ENCODE results near the gene M6PR.
"Not testable (repeated sequence)": the region's sequence is repeated elsewhere in the genome, so short reads cannot be mapped to it uniquely, and the experiment has no call there.

M6PR gene

GRCh38 chr12:8922544-8922943 is 26.9 kb downstream of the M6PR start:
- no peak overlapping the region for H3K4me3 ChIP-seq (ENCODE audit: low read depth, low read length)
- no peak for TF ChIP-seq CTCF (IDR thresholded peaks at IDR 0.05)
- H3K36me3 ChIP-seq (ENCODE audit: control insufficient read depth, insufficient read depth, low read length): no peaks in the 10 kb centered on the region
- H3K4me1 ChIP-seq: no peaks in the 10 kb centered on the region
- no peak overlapping the region for H3K9ac ChIP-seq
- no peaks in the 10 kb centered on the region for H3K27me3 ChIP-seq (ENCODE audit: control insufficient read depth, insufficient read depth, low read length)
- H3K4me2 ChIP-seq (ENCODE audit: low read length): no peak overlapping the region
- H3K27ac ChIP-seq: no peak overlapping the region
- no peaks in the 10 kb centered on the region for H3K79me2 ChIP-seq
- no peak overlapping the region for H2AFZ ChIP-seq
- no peaks in the 10 kb centered on the region for H3K9me3 ChIP-seq (ENCODE audit: control insufficient read depth, low read length)

GRCh38 chr12:8919643-8920042 is 29.8 kb downstream of the M6PR start:
- not testable (repeated sequence) for H3K79me2 ChIP-seq; H3K27me3 ChIP-seq (ENCODE audit: control insufficient read depth, insufficient read depth, low read length); H3K4me1 ChIP-seq; H3K27ac ChIP-seq; H2AFZ ChIP-seq; H3K9ac ChIP-seq; H3K9me3 ChIP-seq (ENCODE audit: control insufficient read depth, low read length); H3K4me3 ChIP-seq (ENCODE audit: low read depth, low read length); H3K4me2 ChIP-seq (ENCODE audit: low read length); H3K36me3 ChIP-seq (ENCODE audit: control insufficient read depth, insufficient read depth, low read length)

GRCh38 chr12:8917751-8918150 is 31.7 kb downstream of the M6PR start:
- no peak for TF ChIP-seq CTCF (IDR thresholded peaks at IDR 0.05)
- peaks cover 7% of the 10 kb centered on the region for H3K4me1 ChIP-seq
- no peak overlapping the region for H3K4me2 ChIP-seq (ENCODE audit: low read length)
- no peaks in the 10 kb centered on the region for H3K36me3 ChIP-seq (ENCODE audit: control insufficient read depth, insufficient read depth, low read length)
- no peaks in the 10 kb centered on the region for H3K9me3 ChIP-seq (ENCODE audit: control insufficient read depth, low read length)
- no peaks in the 10 kb centered on the region for H3K27me3 ChIP-seq (ENCODE audit: control insufficient read depth, insufficient read depth, low read length)
- H3K9ac ChIP-seq: no peak overlapping the region
- H2AFZ ChIP-seq: no peak overlapping the region
- H3K79me2 ChIP-seq: no peaks in the 10 kb centered on the region
- no peak overlapping the region for H3K27ac ChIP-seq
- no peak overlapping the region for H3K4me3 ChIP-seq (ENCODE audit: low read depth, low read length)

GRCh38 chr12:8917031-8917430 is 32.4 kb downstream of the M6PR start:
- Histone ChIP-seq H3K4me1 (peaks cover 9% of the 10 kb centered on the region), H3K27ac (no peak overlapping the region), H3K9me3 (ENCODE audit: control insufficient read depth, low read length) (no peaks in the 10 kb centered on the region), H3K27me3 (ENCODE audit: control insufficient read depth, insufficient read depth, low read length) (no peaks in the 10 kb centered on the region), H3K4me3 (ENCODE audit: low read depth, low read length) (no peak overlapping the region), H3K36me3 (ENCODE audit: control insufficient read depth, insufficient read depth, low read length) (no peaks in the 10 kb centered on the region), H2AFZ (no peak overlapping the region), H3K9ac (no peak overlapping the region), H3K4me2 (ENCODE audit: low read length) (no peak overlapping the region), H3K79me2 (no peaks in the 10 kb centered on the region)
- TF ChIP-seq CTCF (IDR thresholded peaks at IDR 0.05): no peak

- Histone ChIP-seq H3K27me3 (ENCODE audit: control insufficient read depth, insufficient read depth, low read length) (no peaks in the 10 kb centered on the region), H3K27ac (no peak overlapping the region), H3K36me3 (ENCODE audit: control insufficient read depth, insufficient read depth, low read length) (no peaks in the 10 kb centered on the region), H2AFZ (no peak overlapping the region), H3K4me3 (ENCODE audit: low read depth, low read length) (no peak overlapping the region), H3K79me2 (no peaks in the 10 kb centered on the region), H3K9me3 (ENCODE audit: control insufficient read depth, low read length) (no peaks in the 10 kb centered on the region), H3K4me1 (peaks cover 9% of the 10 kb centered on the region), H3K9ac (no peak overlapping the region), H3K4me2 (ENCODE audit: low read length) (no peak overlapping the region)
- no peak for TF ChIP-seq CTCF (IDR thresholded peaks at IDR 0.05)
These were observed 33.3 kb downstream of the M6PR start for GRCh38 chr12:8916154-8916553.

All from parathyroid adenoma (tissue), 2 donors.